Placental epithelial cell (primary cell): Measurements from ENCODE around the gene SLC38A7. TPM values are rescaled to one million over a fixed set of nuclear protein-coding genes. Genes with fewer than 3 reads are reported as not detected.

Experiments
- total RNA-seq: library from RNA; depleted of rRNA; stranded (reverse); fragments of >200 nt; gene quantifications from 2 replicates; pipeline ENCODE4 v1.2.3, GENCODE V29; 2012

SLC38A7 gene
- total RNA-seq = 24.3 and 25.9 TPM in 2 replicates

GRCh38 chr16:58684354-58685083, at the start of gene SLC38A7:
Gene SLC38A7, minus strand, starts transcription at chr16:58684770. Its CDS starts 4,644 bp downstream, at chr16:58680126.

GRCh38 chr16:58733671-58734458, 49.3 kb upstream of the SLC38A7 start, which contains the start of gene GOT2:
Gene GOT2, minus strand, starts transcription at chr16:58734316. Its CDS starts 88 bp downstream, at chr16:58734228.

GRCh38 chr16:58629733-58630640, 54.6 kb downstream of the SLC38A7 start, which contains the start of gene CNOT1:
Gene CNOT1, minus strand, starts transcription at chr16:58629826. Its CDS starts 30,489 bp downstream, at chr16:58599337.

Other genes starting within 250 kb of the SLC38A7 start
- gene NDRG4, start 184.6 kb downstream of the SLC38A7 start, total RNA-seq = 4.9 and 12.6 TPM in 2 replicates
- 9.1 and 11.8 TPM in 2 replicates for gene SETD6, start 169.3 kb downstream of the SLC38A7 start, total RNA-seq
- 135 and 146 TPM in 2 replicates for gene CNOT1, start 54.9 kb downstream of the SLC38A7 start, total RNA-seq
- 19.6 and 53.9 TPM in 2 replicates for gene GOT2, start 49.5 kb upstream of the SLC38A7 start, total RNA-seq